ENCODE data around the gene ZDHHC4.

- TF ChIP-seq, protein P1, sequence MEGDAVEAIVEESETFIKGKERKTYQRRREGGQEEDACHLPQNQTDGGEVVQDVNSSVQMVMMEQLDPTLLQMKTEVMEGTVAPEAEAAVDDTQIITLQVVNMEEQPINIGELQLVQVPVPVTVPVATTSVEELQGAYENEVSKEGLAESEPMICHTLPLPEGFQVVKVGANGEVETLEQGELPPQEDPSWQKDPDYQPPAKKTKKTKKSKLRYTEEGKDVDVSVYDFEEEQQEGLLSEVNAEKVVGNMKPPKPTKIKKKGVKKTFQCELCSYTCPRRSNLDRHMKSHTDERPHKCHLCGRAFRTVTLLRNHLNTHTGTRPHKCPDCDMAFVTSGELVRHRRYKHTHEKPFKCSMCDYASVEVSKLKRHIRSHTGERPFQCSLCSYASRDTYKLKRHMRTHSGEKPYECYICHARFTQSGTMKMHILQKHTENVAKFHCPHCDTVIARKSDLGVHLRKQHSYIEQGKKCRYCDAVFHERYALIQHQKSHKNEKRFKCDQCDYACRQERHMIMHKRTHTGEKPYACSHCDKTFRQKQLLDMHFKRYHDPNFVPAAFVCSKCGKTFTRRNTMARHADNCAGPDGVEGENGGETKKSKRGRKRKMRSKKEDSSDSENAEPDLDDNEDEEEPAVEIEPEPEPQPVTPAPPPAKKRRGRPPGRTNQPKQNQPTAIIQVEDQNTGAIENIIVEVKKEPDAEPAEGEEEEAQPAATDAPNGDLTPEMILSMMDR (conservative IDR thresholded peaks at IDR 0.05; ENCODE audit: low read depth, low read length): no peak
- no peak for TF ChIP-seq EZH2 (IDR thresholded peaks at IDR 0.05; ENCODE audit: low read length, unreplicated experiment)
Measured at GRCh38 chr7:6628045-6628444, 50.8 kb downstream of the ZDHHC4 start.
